WERI-Rb-1 (cell line): Measurements from ENCODE around the gene SHTN1.

Experiments used
- DNase-seq: peaks from one replicate; pipeline ENCODE4 v3.0.0-alpha.2; 2020
- H3K27ac ChIP-seq: fragments of 250-450 bp; sonication (Bioruptor Pico); 2 replicates; pipeline ENCODE4 v1.5.1; 2020; ENCODE audit warnings: mild to moderate bottlenecking, moderate library complexity
- H3K27me3 ChIP-seq: fragments of 250-450 bp; sonication (Bioruptor Pico); 2 replicates; pipeline ENCODE4 v1.5.1; 2021; ENCODE audit warnings: mild to moderate bottlenecking, low read depth, moderate library complexity; ENCODE audit not compliant: insufficient read depth, severe bottlenecking
- H3K36me3 ChIP-seq: fragments of 250-450 bp; sonication (Bioruptor Pico); 2 replicates; pipeline ENCODE4 v1.5.1; 2020; ENCODE audit warnings: mild to moderate bottlenecking, moderate library complexity
- H3K4me3 ChIP-seq: 2 replicates; pipeline ENCODE4 v1.5.1; 2011; ENCODE audit warnings: low read depth, mild to moderate bottlenecking, control low read depth, low read length
- H3K9me3 ChIP-seq: fragments of 250-450 bp; sonication (Bioruptor Pico); 2 replicates; pipeline ENCODE4 v1.5.1; 2021; ENCODE audit warnings: mild to moderate bottlenecking, moderate library complexity; ENCODE audit not compliant: severe bottlenecking
- CTCF ChIP-seq: IDR thresholded peaks from 2 replicates; pipeline ENCODE4 v1.5.1; 2011; ENCODE audit warnings: low read depth, mild to moderate bottlenecking, control low read depth, inconsistent platforms, low read length

The SHTN1 gene

GRCh38 chr10:116961406-116962251, 43.4 kb downstream of the SHTN1 start:
- Histone ChIP-seq H3K4me3 (no peak overlapping the region), H3K27ac (no peak overlapping the region), H3K27me3 (no peaks in the 10 kb centered on the region), H3K36me3 (peaks cover 19% of the 10 kb centered on the region), H3K9me3 (no peaks in the 10 kb centered on the region)
- no peak for DNase-seq
- TF ChIP-seq CTCF = no peak

DNA sequence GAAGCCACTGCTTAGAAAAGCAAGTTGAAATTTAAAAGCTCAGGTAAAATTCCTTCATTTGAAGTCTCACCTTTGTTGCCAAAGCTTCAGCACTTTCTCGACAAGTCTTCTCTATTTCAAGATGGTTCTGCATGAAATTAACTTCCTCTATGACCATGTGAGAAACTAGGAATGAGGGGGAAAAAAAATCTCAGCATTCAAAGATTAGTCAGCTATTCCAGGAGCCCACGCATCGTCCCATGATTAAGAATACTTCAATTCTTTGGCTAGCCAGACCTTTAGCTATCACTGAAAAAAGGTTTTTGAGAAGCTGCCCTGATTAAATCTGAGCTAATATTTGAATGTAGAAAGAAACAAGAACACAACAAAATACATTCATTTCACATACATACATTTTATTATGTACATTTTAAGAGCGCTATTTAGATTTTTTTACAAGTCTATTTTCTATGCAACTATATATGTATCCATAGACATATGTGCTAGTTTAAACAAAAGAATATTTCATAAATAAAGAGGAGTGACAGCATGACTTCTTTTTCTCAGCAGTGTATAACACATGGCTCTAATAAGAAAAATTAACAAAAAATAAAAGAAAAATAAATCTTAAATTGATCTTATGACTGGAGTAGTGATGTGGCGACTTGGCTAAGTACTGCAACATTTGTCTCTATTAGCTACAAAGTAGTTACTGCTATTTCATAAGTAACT, 44.8 kb downstream of the SHTN1 start:
- H3K9me3 ChIP-seq = no peaks in the 10 kb centered on the region
- H3K27ac ChIP-seq = no peak overlapping the region
- H3K27me3 ChIP-seq = no peaks in the 10 kb centered on the region
- H3K4me3 ChIP-seq = no peak overlapping the region
- no peak for DNase-seq
- H3K36me3 ChIP-seq = peaks cover 8% of the 10 kb centered on the region
- no peak for TF ChIP-seq CTCF

GRCh38 chr10:116952729-116953128, 52.3 kb downstream of the SHTN1 start:
- Histone ChIP-seq H3K27me3 (no peaks in the 10 kb centered on the region), H3K9me3 (no peaks in the 10 kb centered on the region), H3K4me3 (no peak overlapping the region), H3K27ac (no peak overlapping the region), H3K36me3 (peaks cover 19% of the 10 kb centered on the region)
- TF ChIP-seq CTCF = no peak
- DNase-seq = no peak

GRCh38 chr10:116948530-116948870, 56.5 kb downstream of the SHTN1 start:
- no peak for TF ChIP-seq CTCF
- Histone ChIP-seq H3K4me3 (no peak overlapping the region), H3K27me3 (no peaks in the 10 kb centered on the region), H3K36me3 (peaks cover 24% of the 10 kb centered on the region), H3K27ac (no peak overlapping the region), H3K9me3 (no peaks in the 10 kb centered on the region)
- DNase-seq = no peak

- Histone ChIP-seq H3K4me3 (no peak overlapping the region), H3K27ac (no peak overlapping the region), H3K9me3 (no peaks in the 10 kb centered on the region), H3K27me3 (no peaks in the 10 kb centered on the region), H3K36me3 (peaks cover 24% of the 10 kb centered on the region)
- no peak for TF ChIP-seq CTCF
- DNase-seq = no peak
These were observed 57.0 kb downstream of the SHTN1 start for GRCh38 chr10:116947841-116948529.
